ENCODE results near the gene ZNF747.
"Not testable (repeated sequence)": the region's sequence is repeated elsewhere in the genome, so short reads cannot be mapped to it uniquely, and the experiment has no call there.

The ZNF747 gene

DNA sequence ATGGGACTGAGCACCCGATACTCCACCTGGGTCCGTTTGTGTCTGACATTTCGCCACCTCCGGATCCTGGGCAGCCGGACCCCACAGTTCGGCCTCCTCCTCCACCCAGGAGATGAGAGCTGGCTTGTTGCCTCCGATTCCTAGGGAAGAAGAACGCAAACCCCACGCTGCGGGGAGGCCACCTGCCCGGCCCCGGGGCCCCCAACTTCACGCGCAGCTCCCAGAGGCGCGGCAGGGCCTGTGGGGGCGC, 23.0 kb upstream of the ZNF747 start:
- peak; percentile 42 for DNase-seq

DNA sequence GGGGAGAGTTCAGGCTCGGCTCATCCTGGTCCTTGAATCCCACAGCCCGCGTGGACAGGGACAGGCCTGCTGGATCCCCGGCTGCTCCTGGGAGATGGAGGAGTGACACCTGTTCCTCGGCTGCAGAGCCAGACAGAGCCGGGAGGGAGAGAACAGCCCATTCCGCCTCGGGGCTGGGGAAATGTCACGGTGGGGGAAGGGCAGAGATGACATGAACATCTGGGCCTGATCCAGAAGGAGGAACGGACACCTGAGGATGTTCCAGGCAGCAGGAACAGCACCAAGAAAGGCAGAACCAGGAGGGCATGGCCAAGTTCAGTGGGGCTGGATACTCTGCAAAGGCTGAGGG, 21.4 kb upstream of the ZNF747 start:
- no peak for DNase-seq

DNA sequence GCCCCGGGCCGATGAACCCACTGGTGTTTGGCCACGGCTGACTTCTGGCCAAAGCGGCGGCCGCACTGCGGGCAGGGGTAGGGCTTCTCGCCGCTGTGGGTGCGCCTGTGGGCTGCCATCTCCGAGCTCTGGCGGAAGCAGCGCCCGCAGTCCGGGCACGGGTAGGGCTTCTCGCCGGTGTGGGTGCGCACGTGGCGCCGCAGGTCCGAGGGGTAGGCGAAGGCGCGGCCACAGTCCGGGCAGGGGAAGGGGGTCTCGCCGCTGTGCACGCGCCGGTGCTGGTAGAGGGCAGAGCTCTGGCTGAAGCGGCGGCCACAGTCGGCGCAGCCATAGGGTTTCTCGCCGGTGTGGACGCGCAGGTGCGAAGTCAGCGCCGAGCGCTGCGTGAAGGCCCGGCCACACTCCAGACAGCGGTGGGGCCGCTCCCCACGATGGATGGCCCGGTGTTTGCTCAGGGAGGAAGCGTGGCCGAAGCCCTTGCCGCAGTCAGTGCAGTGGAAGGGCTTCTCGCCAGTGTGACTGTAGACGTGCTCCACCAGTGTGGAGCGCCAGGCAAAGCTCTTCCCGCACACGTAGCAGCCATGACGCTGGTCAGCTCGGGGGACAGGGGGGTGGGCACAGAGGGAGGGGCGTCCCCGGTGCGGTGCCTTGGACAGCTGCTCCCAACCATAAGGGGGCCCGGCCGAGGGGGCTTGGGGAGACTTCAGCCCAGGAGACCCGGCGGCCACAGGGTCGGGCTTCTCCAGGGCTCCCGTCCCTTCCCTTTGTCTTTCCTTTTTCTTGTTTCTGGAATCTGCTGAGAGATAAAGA, 20.9 kb upstream of the ZNF747 start:
- no peak for DNase-seq

DNA sequence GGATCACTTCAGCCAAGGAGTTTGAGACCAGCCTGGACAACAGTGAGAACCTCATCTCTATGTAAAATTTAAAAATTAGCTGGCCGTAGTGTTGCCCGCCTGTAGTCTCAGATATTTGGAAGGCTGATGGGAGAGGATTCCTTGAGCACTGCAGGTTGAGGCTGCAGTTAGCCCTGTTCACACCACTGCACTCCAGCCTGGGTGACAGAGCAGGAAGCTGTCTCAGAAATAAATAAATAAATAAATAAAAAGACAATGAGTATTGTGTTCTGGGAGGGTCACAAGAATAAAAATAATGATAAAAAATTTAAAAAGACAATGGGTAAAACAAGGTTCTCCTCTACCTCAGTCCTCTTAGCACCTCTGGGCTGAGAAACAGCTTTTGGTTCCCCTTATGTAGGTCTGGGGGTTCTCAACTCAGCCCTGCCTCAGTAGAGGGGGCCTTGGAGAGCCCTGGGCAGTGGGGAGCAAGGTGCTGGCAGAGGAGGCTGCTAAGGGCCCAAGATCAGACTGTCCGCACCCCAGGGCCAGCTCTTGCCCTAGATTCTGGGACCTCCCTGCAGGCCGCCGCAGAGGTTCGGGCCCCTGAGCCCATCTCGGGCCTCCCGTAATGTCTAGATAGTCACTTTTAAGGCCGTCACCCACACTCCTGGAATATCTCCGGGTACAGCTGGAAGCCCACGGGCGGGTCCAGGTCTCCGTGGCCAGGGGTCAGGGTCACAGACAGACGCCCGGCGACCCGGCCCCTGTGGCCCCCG, 20.1 kb upstream of the ZNF747 start:
- no peak for DNase-seq

DNA sequence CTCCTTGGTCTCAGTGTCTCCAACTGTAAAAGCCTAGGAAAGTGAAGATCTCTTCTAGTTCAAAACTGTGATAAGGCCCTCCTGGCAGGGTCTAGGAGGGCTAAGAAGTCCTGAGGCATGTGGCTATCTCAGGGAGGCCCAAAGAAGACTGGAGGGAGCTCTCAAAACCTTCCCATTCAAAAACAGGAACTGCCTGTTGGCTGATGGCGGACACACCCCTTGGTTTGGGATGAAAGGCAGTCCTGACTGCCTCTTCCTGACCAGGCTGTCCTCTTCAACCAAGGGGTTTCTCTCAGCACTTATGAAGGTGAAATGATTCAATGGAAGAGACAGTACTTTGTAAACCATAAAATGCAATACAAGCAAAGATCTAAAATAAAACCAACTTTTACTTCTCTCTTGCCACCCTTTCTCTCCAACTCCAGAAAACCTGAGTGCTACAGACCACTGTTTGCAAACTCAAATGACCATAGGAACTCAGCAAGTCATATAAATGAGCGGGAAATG, 18.8 kb upstream of the ZNF747 start:
- no peak for DNase-seq

DNA sequence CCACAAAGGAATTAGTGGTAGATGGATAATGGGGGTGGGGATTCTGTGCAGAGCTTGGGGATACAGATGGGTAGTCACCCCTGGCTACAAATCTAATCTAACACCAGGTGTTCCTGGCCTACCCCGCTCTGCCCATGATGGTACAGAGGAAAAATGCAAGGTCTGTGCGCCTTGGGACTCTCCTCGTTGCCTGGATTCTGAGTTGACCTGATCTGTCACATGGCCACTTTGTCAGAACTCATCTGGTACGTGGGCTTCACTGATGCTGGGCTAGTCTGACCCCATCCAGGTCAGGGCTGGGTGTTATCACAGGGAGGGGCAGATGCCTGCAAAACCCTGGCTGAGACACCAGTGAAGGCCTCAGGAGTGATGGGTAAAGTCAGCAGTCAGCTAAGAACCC, 18.3 kb upstream of the ZNF747 start:
- no peak for DNase-seq

DNA sequence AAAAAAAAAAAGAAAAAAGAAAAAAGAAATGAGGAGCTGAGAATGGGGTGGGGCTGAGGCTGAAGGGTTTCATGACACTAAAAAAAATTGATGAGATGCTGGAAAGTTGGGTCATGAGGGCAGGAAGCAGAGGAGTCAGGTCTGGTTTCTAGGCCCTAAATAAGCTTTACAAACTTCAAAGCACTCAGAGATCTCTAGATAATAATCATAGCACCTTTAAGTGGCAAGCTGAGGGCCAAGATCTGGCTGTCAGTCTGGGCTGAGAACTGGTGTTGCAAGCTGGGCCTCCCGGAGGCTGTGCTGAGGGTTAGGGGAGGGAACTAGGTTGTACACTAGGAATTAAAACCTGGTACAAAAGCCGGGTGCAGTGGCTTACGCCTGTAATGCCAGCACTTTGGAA, 17.1 kb upstream of the ZNF747 start:
- no peak for DNase-seq

DNA sequence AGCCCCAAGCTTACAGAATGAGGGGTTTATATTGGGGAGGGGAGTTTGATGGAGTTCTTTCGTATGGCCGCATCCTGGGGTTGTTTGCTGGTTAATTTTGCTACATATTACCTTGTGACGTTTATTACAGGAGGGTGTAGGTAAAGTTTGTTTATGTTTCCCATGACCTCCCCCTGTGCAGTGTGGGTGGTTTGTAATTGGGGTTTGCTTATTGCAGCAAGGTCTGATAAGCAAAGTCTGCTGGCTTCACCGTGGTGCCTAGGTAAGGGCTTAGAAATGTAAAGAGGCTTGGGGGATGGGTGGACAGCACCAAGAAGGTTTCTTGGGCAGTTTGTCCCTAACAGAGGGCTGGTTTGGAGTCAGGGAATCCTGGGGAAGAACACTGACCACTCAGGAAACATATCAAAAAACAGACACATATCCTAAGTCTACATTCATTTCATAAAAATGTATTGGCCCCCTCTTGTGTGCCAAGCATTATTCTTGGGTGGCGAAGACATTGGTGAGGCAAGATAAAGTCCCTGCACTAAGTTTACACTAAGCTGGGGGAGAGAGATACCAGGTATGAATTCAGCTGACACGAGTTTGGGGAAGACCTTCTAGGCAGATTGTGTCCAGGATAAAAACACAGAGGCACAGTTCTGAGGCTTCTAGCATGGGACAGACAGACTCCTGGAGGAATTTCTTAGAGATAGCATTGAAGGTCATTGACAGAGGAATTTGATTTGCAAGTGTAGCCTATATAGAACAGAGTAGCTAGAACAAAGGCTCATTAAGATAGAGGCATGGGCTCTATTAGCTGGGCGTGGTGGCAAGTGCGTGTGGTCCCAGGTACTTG, 14.0 kb upstream of the ZNF747 start:
- DNase-seq: no peak

DNA sequence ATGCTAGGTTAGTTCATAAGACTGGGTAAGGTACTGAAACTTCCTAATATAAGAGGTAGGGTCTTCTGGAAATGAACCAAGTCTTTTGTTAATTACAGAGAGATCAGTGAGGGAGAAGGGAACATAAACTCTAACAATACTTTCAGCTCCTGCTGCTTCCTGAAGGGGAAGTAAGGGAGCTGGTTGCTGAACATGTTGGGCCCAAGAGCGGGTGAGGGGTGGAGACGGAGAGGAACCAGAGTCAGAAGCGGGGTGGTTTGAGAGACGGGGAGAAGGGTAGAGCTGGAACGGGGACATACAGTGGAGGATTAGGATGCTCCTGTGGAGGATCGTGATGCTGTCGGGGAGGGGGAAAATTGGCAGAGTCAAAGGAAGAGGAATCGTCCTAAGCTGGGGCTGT, 11.5 kb upstream of the ZNF747 start:
- no peak for DNase-seq

DNA sequence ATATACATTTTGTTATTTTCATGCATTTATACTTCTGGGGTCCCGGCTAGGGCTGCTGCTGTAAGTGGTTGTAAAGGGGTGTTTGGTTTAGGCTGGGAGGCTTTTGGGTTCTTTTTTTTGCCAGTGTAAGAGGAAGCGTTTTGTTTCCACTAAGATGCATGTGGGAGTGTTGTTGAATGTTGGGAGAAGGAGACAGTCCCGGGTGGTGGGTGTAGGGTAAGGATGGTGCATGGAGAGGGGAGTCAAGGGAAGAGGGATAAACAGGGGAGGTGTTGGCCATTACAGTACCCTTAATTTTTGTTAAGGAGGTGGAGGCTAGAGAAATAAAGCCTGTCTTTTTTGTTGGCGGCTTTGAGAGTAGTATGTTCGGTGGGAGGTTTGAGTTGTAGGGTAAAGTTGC, 8.4 kb upstream of the ZNF747 start:
- DNase-seq: no peak

DNA sequence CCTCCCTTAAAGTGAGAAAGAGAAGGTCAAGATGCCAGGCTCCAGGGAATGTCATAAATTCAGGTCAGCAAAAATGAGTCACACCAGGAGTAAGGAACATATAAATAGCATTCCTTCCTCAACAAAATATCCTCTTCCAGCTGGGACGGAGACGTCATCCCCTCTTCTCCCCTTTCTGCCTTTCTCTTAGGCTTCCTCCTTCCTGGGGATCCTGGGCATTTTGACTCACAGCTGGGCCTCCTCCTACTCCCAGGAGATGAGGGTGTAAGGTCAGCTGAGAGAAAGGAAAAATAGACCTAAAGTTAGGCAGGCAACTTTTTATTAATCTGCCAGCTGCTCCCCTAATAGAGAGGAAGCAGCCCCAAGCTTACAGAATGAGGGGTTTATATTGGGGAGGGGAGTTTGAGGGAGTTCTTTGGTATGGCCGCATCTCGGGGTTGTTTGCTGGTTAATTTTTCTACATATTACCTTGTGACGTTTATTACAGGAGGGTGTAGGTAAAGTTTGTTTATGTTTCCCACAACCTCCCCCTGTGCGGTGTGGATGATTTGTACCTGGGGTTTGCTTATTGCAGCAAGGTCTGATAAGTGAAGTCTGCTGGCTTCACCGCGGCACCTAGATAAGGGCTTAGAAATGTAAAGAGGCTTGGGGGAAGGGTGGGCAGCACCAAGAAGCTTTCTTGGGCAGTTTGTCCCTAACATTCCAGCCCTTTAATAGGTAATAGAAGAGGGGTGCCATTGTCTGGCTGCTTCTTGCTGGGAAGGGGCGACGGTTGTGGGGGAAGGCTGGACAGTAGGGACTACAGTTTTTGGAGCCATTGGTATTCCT, 7.1 kb upstream of the ZNF747 start:
- DNase-seq: no peak

DNA sequence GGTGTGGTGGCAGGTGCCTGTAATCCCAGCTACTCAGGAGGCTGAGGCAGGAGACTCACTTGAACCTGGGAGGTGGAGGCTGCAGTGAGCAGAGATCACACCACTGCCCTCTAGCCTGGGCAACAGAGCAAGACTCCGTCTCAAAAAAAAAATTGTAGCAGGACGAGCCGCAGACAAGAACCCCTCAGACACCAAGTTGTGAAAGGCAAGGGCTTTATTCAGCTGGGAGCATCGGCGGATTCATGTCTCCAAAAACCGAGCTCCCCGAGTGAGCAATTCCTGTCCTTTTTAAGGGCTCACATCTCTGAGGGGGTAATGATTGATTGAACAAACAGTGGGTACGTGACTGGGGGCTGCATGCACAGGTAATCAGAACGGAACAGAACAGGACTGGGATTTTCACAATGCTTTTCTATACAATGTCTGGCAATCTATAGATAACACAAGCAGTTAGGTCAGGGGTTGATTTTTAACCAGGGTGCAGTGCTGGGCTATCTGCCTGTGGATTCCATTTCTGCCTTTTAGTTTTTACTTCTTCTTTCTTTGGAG, 6.3 kb upstream of the ZNF747 start:
- DNase-seq: not testable (repeated sequence)

DNA sequence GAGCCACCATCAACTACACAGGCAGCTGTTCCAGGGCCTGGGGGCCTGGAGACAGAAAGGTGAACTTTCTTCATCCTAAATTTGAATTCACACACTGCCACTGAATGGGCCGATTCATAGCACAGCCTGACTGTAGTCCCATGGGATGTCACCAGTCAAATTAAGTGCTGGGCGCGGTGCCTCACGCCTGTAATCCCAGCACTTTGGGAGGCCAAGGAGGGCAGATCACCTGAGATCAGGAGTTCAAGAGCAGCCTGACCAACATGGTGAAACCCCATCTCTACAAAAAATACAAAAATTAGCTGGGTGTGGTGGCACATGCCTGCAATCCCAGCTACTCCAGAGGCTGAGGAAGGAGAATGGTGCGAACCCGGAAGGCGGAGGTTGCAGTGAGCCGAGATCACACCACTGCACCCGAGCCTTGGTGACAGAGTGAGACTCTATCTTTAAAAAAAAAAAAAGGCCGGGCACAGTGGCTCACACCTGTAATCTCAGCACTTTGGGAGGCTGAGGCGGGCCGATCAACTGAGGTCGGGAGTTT, 5.4 kb upstream of the ZNF747 start:
- not testable (repeated sequence) for DNase-seq

DNA sequence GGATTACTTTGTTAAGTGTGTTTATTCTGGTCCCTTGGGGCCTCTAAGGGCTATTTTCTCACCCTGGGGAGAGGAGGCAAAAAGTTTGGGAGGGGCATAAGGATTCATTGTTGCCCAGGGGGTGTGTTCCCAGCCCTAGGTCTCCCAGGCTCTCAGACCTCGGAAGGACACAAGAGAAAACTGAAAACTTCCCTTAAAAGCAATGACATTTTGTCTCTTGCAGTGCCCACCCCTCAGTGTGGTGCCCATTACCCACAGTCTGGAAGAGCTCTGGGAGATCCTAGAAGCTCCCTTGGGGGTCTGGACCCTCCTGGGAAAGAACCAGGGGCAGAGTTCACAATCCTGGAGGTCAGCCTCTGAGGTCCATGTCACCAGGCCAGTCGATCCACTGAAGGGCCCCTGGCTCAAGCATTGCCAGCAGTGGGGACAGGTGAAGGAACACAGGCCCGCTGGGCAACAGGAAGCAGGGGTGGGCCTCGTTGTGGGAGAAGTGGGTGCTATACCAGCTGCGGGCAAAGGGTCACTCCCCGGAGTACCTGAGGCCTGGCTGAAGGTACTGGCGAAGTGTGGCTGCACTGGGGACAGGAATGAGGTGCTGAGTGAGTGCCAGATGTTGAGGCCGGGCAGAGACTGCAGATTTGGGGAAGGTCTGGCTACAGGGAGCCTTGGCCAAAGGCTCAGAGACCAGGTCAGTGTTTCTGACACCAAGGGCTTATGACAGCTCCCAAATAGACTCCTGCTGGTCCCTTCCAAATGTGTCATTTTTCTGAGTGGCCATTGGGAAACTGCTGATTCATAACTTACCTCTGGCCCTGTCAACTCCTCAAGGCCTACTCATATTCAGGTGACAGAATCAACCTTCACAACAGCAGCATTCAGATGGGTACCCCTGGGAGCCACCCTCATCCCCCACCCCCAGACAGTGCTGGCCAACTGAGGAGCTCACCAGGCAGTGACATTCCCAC, 4.6 kb upstream of the ZNF747 start:
- no peak for DNase-seq

DNA sequence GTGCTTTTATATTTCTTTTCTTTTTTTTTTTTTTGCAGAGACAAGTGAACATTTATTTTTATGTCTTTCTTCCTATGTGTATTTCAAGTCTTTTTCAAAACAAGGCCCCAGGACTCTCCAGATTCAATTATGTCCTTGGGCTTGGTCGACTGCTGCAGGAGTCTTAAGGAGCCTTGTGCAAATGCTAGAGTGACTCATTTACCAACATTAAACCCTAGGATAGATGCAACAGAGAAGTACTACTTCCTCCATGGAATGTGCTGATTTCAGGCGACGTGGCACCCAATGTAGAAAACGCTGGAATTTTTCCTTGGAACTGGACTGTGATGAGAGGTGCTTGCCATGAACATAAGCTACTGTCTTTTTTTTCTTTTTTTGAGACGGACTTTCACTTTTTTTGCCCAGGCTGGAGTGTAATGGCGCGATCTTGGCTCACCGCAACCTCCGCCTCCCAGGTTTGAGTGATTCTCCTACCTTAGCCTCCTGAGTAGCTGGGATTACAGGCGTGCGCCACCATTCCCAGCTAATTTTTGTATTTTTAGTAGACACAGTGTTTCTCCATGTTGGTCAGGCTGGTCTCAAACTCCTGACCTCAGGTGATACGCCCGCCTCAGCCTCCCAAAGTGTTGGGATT, 1.9 kb upstream of the ZNF747 start:
- DNase-seq: not testable (repeated sequence)

DNA sequence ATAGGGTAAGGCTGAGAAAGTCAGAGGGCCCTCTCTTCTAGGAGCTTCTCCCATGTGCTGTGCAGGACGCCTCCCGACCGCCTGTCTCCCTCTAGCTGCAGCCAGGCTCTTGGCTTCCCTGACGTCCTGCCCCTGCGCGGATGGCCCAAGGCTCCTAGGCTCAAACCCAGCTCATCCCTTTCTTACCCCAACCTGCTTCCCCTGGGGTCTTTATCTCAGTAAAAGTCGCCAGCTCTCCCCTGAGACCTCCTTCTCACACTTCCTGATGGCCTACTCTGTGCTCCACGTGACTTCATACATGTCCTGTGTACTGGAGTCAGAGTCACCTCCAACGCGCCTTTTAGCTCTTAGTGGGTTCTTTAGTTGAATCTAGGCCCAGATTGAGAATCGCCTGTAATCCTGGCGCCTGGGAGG, 1.1 kb upstream of the ZNF747 start:
- DNase-seq: peak; percentile 81

DNA sequence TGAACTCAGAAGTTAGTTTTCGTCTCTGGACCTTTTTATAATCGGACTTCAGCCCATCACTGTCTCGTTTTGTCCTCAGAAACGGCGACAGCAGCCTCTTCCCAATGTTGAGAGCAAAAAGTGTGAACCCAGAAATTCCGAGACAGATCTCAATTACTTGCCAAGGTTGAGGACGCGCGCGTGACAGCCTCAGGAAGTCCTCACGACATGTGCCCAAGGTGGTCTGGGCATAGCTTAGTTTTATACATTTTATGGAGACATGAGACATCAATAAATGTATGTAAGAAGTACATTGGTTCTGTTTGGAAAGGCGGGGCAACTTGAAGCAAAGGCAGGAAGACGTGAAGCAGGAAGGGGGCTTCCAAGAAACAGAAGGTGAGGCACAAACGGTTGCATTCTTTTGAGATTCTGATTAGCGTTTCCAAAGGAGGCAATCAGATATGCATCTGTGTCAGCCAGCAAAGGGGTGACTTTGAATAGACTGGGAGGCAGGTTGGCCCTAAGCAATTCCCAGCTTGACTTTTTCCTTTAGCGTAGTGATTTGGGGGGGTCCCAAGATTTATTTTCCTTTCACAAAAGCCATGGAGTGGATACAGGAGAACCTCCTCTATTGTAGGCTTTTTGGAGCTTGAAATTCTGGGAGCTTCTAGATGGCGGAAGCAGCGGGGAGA, 583 bp upstream of the ZNF747 start:
- DNase-seq: no peak

DNA sequence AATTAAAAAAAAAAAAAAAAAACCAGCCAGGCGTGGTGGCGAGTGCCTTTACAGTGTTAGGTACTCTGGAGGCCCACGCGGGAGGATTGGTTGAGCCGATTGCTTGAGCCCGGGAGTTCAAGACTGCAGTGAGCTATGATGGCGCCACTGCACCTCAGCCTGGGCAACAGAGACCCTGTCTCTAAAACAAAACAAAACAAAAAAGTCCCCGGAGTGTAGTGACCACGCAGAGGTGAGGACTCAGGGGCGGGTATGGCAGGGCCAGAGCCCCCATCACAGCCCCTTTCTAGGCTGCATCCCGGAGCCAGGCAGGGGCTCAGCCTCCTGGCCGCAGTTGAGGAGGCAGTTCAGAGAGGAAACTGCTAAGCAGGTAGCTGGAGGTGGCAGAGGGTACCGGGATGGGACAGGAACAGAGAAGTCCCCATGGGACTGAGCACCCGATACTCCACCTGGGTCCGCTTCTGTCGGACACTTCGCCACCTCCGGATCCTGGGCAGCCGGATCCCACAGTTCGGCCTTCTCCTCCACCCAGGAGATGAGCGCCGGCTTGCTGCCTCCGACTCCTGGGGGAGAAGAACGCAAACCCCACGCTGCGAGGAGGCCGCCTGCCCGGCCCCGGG, 800 bp downstream of the ZNF747 start:
- no peak for DNase-seq

DNA sequence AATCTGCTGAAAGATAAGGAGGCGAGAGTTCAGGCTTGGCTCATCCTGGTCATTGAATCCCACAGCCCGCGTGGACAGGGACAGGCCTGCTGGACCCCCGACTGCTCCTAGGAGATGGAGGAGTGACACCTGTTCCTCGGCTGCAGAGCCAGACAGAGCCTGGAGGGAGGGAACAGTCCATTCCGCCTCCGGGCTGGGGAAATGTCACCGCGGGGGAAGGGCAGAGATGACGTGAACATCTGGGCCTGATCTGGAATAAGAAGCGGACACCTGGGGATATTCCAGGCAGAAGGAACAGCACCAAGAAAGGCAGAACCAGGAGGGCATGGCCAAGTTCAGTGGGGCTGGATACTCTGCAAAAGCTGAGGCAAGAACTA, 1.5 kb downstream of the ZNF747 start:
- DNase-seq: no peak
